Epithelial cell of esophagus (primary cell): ENCODE data around the gene FGD2.
"Not testable (repeated sequence)": the region's sequence is repeated elsewhere in the genome, so short reads cannot be mapped to it uniquely, and the experiment has no call there.

Source experiments
- DNase-seq: peaks from one replicate; pipeline ENCODE4 v3.0.0; 2010; ENCODE audit warnings: low read depth
- H3K4me3 ChIP-seq: 2 replicates; pipeline ENCODE4 v1.5.1; 2011; ENCODE audit warnings: mild to moderate bottlenecking, low read length, control low read depth
- CTCF ChIP-seq: IDR thresholded peaks from 2 replicates; pipeline ENCODE4 v1.5.1; 2011; ENCODE audit warnings: low read depth, mild to moderate bottlenecking, low read length, control low read depth, inconsistent platforms; ENCODE audit not compliant: insufficient read depth; ENCODE audit errors: missing control alignments

The FGD2 gene

GRCh38 chr6:37054580-37054979 is 49.1 kb downstream of the FGD2 start:
- no peak for TF ChIP-seq CTCF
- DNase-seq: no peak

GRCh38 chr6:37056112-37056403 is 50.6 kb downstream of the FGD2 start:
- no peak for TF ChIP-seq CTCF
- no peak overlapping the region for H3K4me3 ChIP-seq
- DNase-seq: peak; percentile 73

More at GRCh38 chr6:37054580-37054979, 49.1 kb downstream of the FGD2 start:
- H3K4me3 ChIP-seq: no peak overlapping the region

DNA sequence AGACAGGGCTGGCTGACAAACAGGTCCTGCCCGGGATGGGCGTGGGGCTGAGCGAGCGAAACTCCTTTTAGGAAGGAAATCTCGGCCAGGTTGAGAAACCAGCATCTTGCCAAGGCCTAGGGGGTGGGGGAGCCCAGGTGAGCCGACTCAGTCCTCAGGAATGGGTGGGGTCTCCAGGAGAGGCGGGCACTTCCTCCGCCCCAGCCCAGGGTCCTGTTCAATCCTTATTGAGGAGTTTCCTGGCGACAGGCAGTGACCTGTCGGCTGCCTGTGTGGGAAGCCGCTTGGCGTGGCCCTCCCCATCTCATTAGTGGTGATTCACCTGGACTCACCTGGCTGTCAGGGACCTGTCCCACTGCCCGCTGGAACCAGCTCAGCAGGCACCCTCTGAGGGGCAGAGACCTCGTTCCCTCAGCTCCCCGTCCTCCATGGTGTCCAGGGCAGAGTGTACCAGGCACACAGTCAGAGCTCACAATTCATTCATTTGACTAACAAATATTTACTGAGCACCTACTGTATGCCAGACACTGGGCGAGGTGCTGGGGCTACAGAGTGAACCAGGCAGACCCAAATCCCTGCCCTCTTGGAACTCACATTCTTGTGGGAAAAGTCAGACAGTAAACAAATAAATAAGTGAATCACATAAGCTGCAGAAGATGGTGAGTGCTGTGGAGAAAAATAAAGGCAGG is 51.1 kb downstream of the FGD2 start:
- no peak overlapping the region for H3K4me3 ChIP-seq
- peak; percentile 100 for DNase-seq
- TF ChIP-seq CTCF: no peak

DNA sequence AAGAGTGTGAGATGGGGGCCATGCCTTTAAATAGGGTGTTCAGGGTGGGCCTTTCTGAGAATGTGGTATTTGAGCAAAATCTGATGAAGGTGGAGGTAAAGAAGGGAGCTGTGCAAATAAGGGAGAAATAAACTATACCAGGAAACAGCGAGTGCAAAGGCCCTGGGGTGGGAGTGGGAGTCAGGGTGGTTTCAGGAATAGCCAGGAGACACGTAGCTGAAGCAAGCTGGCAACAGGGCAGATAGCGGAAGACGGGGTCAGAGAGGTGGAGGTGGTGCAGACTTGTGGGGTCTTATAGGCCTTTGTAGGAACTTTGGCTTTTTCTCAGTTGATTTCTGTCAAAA is 51.6 kb downstream of the FGD2 start:
- TF ChIP-seq CTCF: no peak
- no peak for DNase-seq
- no peak overlapping the region for H3K4me3 ChIP-seq

- no peak overlapping the region for H3K4me3 ChIP-seq
- no peak for TF ChIP-seq CTCF
- no peak for DNase-seq
These were observed 52.2 kb downstream of the FGD2 start for GRCh38 chr6:37057678-37058077.

- no peak for TF ChIP-seq CTCF
- peak; percentile 90 for DNase-seq
- no peak overlapping the region for H3K4me3 ChIP-seq
These were observed 52.7 kb downstream of the FGD2 start for GRCh38 chr6:37058084-37058586.

DNA sequence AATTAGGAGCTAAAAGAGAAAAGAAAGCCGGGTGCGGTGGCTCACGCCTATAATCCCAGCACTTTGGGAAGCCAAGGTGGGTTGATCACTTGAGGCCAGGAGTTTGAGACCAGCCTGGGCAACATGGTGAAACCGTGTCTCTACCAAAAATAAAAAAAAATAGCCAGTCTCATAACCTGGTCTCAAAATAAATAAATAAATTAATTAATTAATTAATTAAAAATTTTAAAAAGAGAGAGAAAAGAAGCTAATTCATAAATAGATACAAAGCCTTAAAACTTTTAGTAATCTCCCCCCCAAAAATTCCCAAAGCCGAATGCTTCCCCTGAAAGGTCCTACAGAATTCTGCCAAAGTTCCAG is 53.5 kb downstream of the FGD2 start:
- not testable (repeated sequence) for H3K4me3 ChIP-seq, DNase-seq
